ENCODE measurements around the gene MEGF11.
A peak's percentile ranks its signal among the peaks of the same experiment; 100 is the strongest.

The MEGF11 gene

DNA sequence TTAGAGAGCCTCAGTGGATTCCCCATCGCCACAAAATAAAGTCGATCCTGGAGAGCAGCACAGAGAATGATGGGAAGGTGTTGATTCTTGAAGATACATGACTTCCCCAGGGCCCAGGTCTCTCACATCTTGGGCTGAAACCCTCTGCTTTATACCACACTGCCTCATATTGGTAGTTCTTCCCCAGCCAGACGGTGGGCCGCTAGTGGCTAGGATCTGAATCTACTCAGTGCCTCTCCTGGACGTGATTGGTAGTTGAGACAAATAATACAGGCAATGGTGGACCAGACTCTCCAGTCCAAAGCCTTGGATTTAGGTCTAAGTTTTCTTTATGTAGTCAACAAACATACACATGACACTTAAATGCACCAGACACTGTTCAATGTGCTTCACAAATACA lies 334.6 kb downstream of the MEGF11 start:
- Histone ChIP-seq H3K9ac (no peak overlapping the region), H3K9me3 (replicated peaks in 1 of 11) (no peaks in the 10 kb centered on the region), H4K20me1 (peaks cover 9 to 58% (median 36%) of the 10 kb centered on the region in 11 experiments; a peak in 20 of 22 replicates), H3K27me3 (peaks cover 0 to 9% (median 4%) of the 10 kb centered on the region in 11 experiments; a peak in 4 of 22 replicates), H3K27ac (no peak overlapping the region), H3K4me2 (peak overlapping the region in 8 of 11 experiments; percentile 63 to 89 (median 84); a peak in 15 of 22 replicates), H3K36me3 (peaks cover 0 to 14% (median 0%) of the 10 kb centered on the region in 11 experiments; a peak in 3 of 22 replicates), H3K4me1 (peaks cover 8 to 63% (median 50%) of the 10 kb centered on the region in 10 experiments; a peak in 19 of 20 replicates), H3K4me3 (no peak overlapping the region)
- no peak for TF ChIP-seq Cebpa-rat (IDR thresholded peaks at IDR 0.05)

DNA sequence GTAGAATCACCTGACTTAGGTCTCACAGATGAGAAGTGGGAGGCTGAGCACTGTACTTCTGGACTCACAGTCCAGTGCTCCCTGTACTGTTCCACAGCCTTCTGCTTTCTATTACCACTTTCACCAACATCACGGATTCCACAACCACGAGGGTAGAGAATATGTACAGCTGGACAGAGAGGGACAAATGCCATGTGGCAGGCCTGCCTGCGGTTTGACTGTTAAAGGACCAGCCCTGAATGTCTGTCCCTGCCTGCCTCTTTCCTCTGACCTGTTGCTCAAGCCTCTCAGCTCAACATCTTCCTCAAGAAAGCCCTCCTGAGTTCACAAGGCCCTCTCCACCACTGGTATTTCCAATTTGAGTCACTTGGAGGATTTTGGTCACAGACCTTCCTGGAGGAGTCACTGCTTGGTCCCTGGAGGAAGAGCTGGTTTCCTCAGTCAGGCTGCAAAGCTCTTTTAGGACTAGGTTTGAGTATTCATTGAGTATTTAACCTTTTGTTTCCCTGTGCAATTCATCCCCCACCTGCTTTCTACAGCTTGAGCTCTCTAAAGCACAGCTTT lies 335.1 kb downstream of the MEGF11 start:
- Histone ChIP-seq H3K9me3 (replicated peaks in 1 of 11) (no peaks in the 10 kb centered on the region), H3K36me3 (peaks cover 0 to 19% (median 0%) of the 10 kb centered on the region in 11 experiments; a peak in 3 of 22 replicates), H3K4me3 (no peak overlapping the region), H3K4me2 (peak overlapping the region in 9 of 11 experiments; percentile 62 to 89 (median 84); a peak in 17 of 22 replicates), H4K20me1 (peaks cover 14 to 58% (median 37%) of the 10 kb centered on the region in 11 experiments; a peak in 20 of 22 replicates), H3K9ac (no peak overlapping the region), H3K4me1 (peaks cover 8 to 63% (median 50%) of the 10 kb centered on the region in 10 experiments; a peak in 19 of 20 replicates), H3K27me3 (peaks cover 0 to 9% (median 4%) of the 10 kb centered on the region in 11 experiments; a peak in 4 of 22 replicates), H3K27ac (0 out of 22 replicates have a peak overlapping the region, but pooled peaks of 1 of the 11 experiments have one; percentile 21)
- no peak for TF ChIP-seq Cebpa-rat (IDR thresholded peaks at IDR 0.05)

DNA sequence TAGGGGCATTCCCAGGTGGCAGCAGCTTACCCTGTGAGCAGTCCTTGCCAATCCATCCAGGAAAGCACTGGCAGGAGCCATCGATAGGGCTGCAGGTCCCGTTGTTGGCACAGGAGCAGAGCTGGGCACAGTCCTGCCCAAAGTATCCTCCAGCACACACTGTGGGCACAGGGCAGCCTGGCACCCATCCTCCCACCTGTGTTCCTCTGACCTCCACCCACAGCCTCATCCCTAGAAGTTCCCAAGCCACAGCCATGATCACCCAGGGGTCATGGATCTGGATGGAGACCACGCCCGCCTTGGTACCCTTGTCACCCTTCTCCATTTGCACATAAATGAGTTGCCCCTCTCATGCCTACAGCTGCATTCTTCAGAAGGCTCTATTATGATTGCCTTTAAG lies 335.6 kb downstream of the MEGF11 start:
- Histone ChIP-seq H3K9me3 (replicated peaks in 1 of 11) (no peaks in the 10 kb centered on the region), H3K4me1 (peaks cover 8 to 63% (median 50%) of the 10 kb centered on the region in 10 experiments; a peak in 19 of 20 replicates), H3K4me2 (peak overlapping the region in 9 of 11 experiments; percentile 62 to 89 (median 84); a peak in 17 of 22 replicates), H3K36me3 (peaks cover 0 to 22% (median 0%) of the 10 kb centered on the region in 11 experiments; a peak in 3 of 22 replicates), H4K20me1 (peaks cover 17 to 62% (median 41%) of the 10 kb centered on the region in 11 experiments; a peak in 20 of 22 replicates), H3K9ac (no peak overlapping the region), H3K27me3 (peaks cover 0 to 9% (median 4%) of the 10 kb centered on the region in 11 experiments; a peak in 4 of 22 replicates), H3K4me3 (no peak overlapping the region), H3K27ac (0 out of 22 replicates have a peak overlapping the region, but pooled peaks of 1 of the 11 experiments have one; percentile 21)
- TF ChIP-seq Cebpa-rat (IDR thresholded peaks at IDR 0.05), result no peak

DNA sequence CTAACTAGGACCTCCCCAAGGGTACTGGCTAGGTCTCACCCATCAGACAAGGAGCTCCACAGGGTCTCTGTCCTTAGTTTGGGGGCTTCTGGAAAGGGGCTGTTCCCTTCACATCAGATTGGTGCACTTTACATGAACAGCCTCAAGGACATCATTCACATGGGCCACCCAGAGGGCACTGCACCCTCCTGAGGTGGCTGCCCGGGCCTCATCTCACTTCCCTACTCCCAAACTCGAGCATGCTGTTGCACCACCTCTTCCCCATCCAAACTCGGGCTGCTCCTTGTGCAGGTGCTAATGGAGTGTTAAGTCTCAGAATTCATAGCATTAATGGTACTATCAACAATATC lies 336.2 kb downstream of the MEGF11 start:
- Histone ChIP-seq H3K4me1 (peaks cover 8 to 63% (median 50%) of the 10 kb centered on the region in 10 experiments; a peak in 19 of 20 replicates), H3K27me3 (peaks cover 0 to 9% (median 4%) of the 10 kb centered on the region in 11 experiments; a peak in 4 of 22 replicates), H3K4me2 (peak overlapping the region in 10 of 11 experiments; percentile 37 to 89 (median 82); a peak in 18 of 22 replicates), H3K36me3 (peaks cover 0 to 27% (median 0%) of the 10 kb centered on the region in 11 experiments; a peak in 4 of 22 replicates), H3K9ac (no peak overlapping the region; a peak in 1 of 22 replicates), H4K20me1 (peaks cover 17 to 68% (median 47%) of the 10 kb centered on the region in 11 experiments; a peak in 20 of 22 replicates), H3K9me3 (replicated peaks in 1 of 11) (no peaks in the 10 kb centered on the region), H3K4me3 (no peak overlapping the region), H3K27ac (no peak overlapping the region)
- TF ChIP-seq Cebpa-rat (IDR thresholded peaks at IDR 0.05), result no peak

DNA sequence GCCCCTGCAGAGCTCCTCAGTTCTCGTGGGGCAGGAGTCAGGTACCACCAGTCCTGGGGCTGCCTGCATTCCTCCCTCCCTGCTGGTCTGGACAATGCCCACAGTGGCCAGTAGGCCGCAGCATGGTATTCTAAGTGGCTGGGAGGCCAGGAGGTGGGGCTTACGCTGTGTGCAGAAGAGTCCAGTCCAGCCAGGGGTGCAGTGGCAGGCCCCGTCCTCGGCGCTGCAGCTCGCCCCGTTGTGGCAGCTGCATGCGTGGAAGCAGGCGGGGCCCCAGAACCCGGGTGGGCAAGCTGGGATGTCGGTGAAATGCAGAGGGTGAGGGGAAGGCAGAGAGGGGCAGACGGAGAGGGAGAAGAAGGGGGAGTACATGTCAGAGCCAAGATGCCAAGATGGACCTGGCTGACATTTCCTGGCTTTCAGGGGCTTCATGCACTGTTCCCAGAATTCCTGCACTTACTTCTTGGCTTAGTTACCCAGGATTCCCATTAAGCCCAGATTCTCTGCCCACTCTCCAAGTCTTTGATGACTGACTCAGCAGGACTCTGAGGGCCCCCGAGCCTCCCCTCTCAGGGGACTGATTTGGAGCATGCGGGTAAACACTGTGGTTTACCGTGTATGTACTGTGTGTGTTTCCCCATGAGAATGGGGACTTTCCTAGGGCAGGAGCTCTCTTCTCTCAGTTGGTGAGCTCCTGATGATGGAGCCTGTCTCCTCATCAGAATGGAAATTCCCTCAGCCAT lies 336.7 kb downstream of the MEGF11 start:
- Histone ChIP-seq H3K27ac (no peak overlapping the region), H3K9ac (no peak overlapping the region; a peak in 1 of 22 replicates), H3K36me3 (peaks cover 0 to 33% (median 0%) of the 10 kb centered on the region in 11 experiments; a peak in 4 of 22 replicates), H3K4me2 (peak overlapping the region; percentile 37 to 89 (median 79); a peak in 21 of 22 replicates), H3K9me3 (replicated peaks in 1 of 11) (no peaks in the 10 kb centered on the region), H3K4me1 (peaks cover 8 to 63% (median 50%) of the 10 kb centered on the region in 10 experiments; a peak in 19 of 20 replicates), H3K27me3 (peaks cover 0 to 9% (median 4%) of the 10 kb centered on the region in 11 experiments; a peak in 4 of 22 replicates), H4K20me1 (peaks cover 21 to 68% (median 52%) of the 10 kb centered on the region in 11 experiments; a peak in 20 of 22 replicates), H3K4me3 (no peak overlapping the region)
- TF ChIP-seq Cebpa-rat (IDR thresholded peaks at IDR 0.05), result no peak

DNA sequence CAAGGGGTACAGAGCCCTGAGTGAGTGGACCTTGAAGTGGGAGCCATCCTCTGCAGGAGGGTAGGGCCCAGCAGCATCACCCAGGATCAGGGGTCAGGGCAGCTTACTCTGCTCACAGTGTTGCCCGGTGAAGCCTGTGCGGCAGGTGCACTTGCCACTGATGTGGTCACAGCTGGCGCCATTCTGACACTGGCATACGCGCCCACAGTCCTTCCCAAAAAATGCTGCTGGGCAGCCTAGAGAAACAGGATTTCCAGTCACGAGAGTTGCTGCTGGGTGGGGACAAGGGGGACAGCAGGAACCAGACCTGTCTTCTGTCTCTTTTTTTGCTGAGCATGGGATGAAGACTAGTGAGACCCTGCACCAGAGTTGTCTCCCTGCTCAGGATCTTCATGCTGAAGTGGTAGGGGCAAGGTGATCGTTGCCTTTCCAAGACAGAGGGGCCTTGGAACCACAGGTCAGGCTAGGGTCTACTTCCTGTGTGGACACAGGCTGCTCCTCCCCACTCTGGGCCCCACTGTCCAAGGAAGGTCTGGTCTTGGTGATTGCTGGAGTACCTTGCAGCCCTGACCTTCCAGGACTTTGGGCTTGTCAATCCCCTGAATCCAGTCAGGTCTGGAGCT lies 337.4 kb downstream of the MEGF11 start:
- Histone ChIP-seq H3K9ac (0 out of 22 replicates have a peak overlapping the region, but pooled peaks of 1 of the 11 experiments have one; percentile 8), H4K20me1 (peaks cover 23 to 68% (median 53%) of the 10 kb centered on the region in 11 experiments; a peak in 20 of 22 replicates), H3K4me1 (peaks cover 8 to 60% (median 50%) of the 10 kb centered on the region in 10 experiments; a peak in 19 of 20 replicates), H3K27me3 (peaks cover 0 to 9% (median 4%) of the 10 kb centered on the region in 11 experiments; a peak in 4 of 22 replicates), H3K27ac (no peak overlapping the region), H3K4me2 (peak overlapping the region; percentile 37 to 89 (median 79); a peak in 21 of 22 replicates), H3K9me3 (replicated peaks in 1 of 11) (no peaks in the 10 kb centered on the region), H3K36me3 (peaks cover 0 to 39% (median 0%) of the 10 kb centered on the region in 11 experiments; a peak in 6 of 22 replicates), H3K4me3 (no peak overlapping the region)
- no peak for TF ChIP-seq Cebpa-rat (IDR thresholded peaks at IDR 0.05)

DNA sequence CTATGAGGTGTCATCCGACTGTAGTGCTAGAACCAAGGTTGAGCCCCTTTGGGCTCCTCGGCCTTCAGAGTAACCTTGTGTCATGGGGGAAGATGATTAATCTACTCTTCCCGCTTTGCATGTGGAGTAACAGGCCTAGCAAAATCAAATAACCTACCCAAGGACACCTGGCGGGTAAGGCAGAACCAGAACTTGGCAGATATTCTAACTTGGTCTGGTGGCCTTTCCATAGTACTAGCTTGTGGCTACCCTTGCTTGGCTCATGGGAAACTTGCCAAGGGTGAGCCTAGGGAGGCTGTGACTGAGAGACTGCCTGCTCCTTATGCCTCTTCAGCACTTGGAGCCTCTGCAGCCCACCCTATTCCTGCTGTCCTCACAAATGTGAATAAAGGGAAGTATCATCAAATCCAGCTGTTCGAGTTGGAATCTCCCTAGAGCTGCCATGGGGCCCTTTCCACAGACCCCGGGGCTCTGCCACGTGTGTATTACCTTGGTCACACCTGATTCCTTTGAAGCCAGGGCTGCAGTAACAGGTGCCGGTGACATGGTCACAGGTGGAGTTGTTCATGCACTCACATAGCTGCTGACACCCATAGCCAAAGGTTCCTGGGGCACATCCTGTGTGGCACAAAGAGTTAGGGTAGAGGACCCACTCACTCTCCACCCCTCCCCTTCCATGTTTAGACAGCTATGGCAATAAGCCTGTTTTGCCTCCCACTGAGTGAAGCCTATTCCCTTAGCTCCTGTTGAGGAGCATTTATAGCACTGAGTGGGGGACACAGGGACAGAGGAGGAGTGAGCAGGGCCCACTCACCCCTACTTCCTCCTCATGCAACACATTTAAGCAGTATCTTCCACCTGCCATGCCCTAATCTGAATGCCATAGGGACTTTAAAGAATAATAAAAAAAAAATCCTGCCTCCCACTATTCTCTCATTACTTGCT lies 338.3 kb downstream of the MEGF11 start:
- Histone ChIP-seq H3K27me3 (peaks cover 0 to 9% (median 4%) of the 10 kb centered on the region in 11 experiments; a peak in 4 of 22 replicates), H3K4me3 (no peak overlapping the region), H3K36me3 (peaks cover 0 to 48% (median 0%) of the 10 kb centered on the region in 11 experiments; a peak in 8 of 22 replicates), H3K9me3 (replicated peaks in 1 of 11) (no peaks in the 10 kb centered on the region), H3K27ac (no peak overlapping the region), H3K9ac (no peak overlapping the region), H3K4me2 (peak overlapping the region; percentile 10 to 89 (median 79); a peak in 18 of 22 replicates), H4K20me1 (peaks cover 23 to 71% (median 53%) of the 10 kb centered on the region in 11 experiments; a peak in 20 of 22 replicates), H3K4me1 (peaks cover 8 to 51% (median 43%) of the 10 kb centered on the region in 10 experiments; a peak in 19 of 20 replicates)
- no peak for TF ChIP-seq Cebpa-rat (IDR thresholded peaks at IDR 0.05)

All from BLaER1 treated with 17β-estradiol and CSF1 and Interleukin-3, amounts not matched to agents 10 nM and 100 nM (cell line).